Spleen (tissue), 11 donors: ENCODE measurements around the gene FCRL6. TPM values are rescaled to one million over a fixed set of nuclear protein-coding genes. Genes with fewer than 3 reads are reported as not detected.

ENCODE experiments used
- DNase-seq: peaks from one replicate; pipeline ENCODE4 v3.0.0-alpha.2; 2020
- H3K27ac ChIP-seq, 8 donors: fragments of 200-600 bp; sonication (generic) in 7 of 8; 1 replicate in 4 of 8; 2 replicates in 4 of 8; pipeline versions ENCODE4 v1.5.0 to v1.8.0; 2016 to 2021; ENCODE audit warnings: inconsistent platforms in 4 of 8, mild to moderate bottlenecking in 4 of 8, moderate library complexity in 1 of 8
- H3K27me3 ChIP-seq, 7 donors: fragments of 200-600 bp; sonication (generic) in 6 of 7; replicated peaks in 1 of 7; 1 replicate in 4 of 7; 2 replicates in 3 of 7; pipeline versions ENCODE4 v1.5.0 to v1.8.0; 2016 to 2021; ENCODE audit warnings: inconsistent platforms in 3 of 7, mild to moderate bottlenecking in 1 of 7
- H3K36me3 ChIP-seq, 6 donors: fragments of 200-600 bp; sonication (generic) in 5 of 6; 1 replicate in 4 of 6; 2 replicates in 2 of 6; pipeline versions ENCODE4 v1.5.0 to v1.8.0; 2016 to 2021; ENCODE audit warnings: inconsistent platforms in 2 of 6
- H3K4me1 ChIP-seq, 6 donors: fragments of 200-600 bp; sonication (generic) in 5 of 6; 1 replicate in 3 of 6; 2 replicates in 3 of 6; pipeline versions ENCODE4 v1.5.0 to v1.8.0; 2016 to 2021; ENCODE audit warnings: inconsistent platforms in 3 of 6
- H3K4me3 ChIP-seq, 8 donors: fragments of 200-600 bp; sonication (generic) in 7 of 8; 1 replicate in 4 of 8; 2 replicates in 4 of 8; pipeline versions ENCODE4 v1.5.0 to v1.8.0; 2016 to 2021; ENCODE audit warnings: inconsistent platforms in 4 of 8, mild to moderate bottlenecking in 4 of 8, moderate library complexity in 2 of 8
- H3K9me3 ChIP-seq, 8 donors: fragments of 200-600 bp; sonication (generic) in 7 of 8; 1 replicate in 4 of 8; 2 replicates in 4 of 8; pipeline versions ENCODE4 v1.5.0 to v1.8.0; 2016 to 2021; ENCODE audit warnings: inconsistent platforms in 4 of 8
- POLR2A ChIP-seq, 3 donors: fragments of 450-650 bp; IDR thresholded peaks; one replicate each; pipeline ENCODE4 v1.5.1; 2017; ENCODE audit warnings: antibody characterized with exemption in 3 of 3, mild to moderate bottlenecking in 1 of 3
- POLR2AphosphoS5 ChIP-seq, 3 donors: sonication (generic); formaldehyde crosslinking; IDR thresholded peaks; one replicate each; pipeline ENCODE4 v1.5.1; 2017; ENCODE audit warnings: antibody characterized with exemption in 3 of 3
- WGBS, 5 donors: extraction: QIAGEN DNeasy Blood & Tissue Kit in 3 of 5; methylation state at CpG; one replicate each; pipeline versions ENCODE4 v1.1.5 to v1.1.7; 2013 to 2018; 5-methylcytosine and 5-hydroxymethylcytosine counted together
- intact Hi-C: fragments of 100-400 bp; cut with DNase I; formaldehyde crosslinking; loops from one replicate; pipeline ENCODE4 v1.15.0; 2023; ENCODE audit warnings: low total_unique reads
- polyA plus RNA-seq, 3 donors: library from polyadenylated mRNA; stranded (reverse); fragments of 200-250 nt; gene quantifications; one replicate each; pipeline ENCODE4 v1.2.1, GENCODE V29; 2013
- total RNA-seq, 7 donors: library from RNA; depleted of rRNA in 3 of 7; stranded (reverse); fragments of >200 nt in 3 of 7; fragmentation: NEBNext Ultra II Directional in 4 of 7; extraction: Animal tissue kit (Norgen Biotek cat#: 25700) in 4 of 7; gene quantifications; one replicate each; pipeline versions ENCODE4 v1.1.0 to v1.2.1, GENCODE V29; 2016 to 2021
- TF ChIP-seq, protein P1 (sequence below), 11 experiments: fragments of 200-600 bp in 7 of 11; fragments of 450-650 bp in 4 of 11; sonication (generic) in 4 of 11; IDR thresholded peaks in 8 of 11; conservative IDR thresholded peaks in 3 of 11; 1 replicate in 7 of 11; 2 replicates in 4 of 11; pipeline versions ENCODE4 v1.4.0 to v1.8.0; 2016 to 2021; ENCODE audit warnings: antibody characterized with exemption in 11 of 11, inconsistent platforms in 4 of 11, mild to moderate bottlenecking in 1 of 11
- donor health status: healthy with polysubstance abuse.
- donor health status: DM: no; HTN: no; CAD: no; lungs with moderate emphysema.
- donor health status: DM: no; HTN: no; CAD: no.
- donor health status: Bipolar disorder and iron deficiency.
- donor health status: healthy.
- donor health status: DM: no; HTN: no; CAD: no.
- donor health status: DM: yes; HTN: yes; CAD: no.

FCRL6 gene
- total and polyA plus RNA-seq, 10 donors, result 0.52 to 24.4 (median 13.3) TPM

DNA sequence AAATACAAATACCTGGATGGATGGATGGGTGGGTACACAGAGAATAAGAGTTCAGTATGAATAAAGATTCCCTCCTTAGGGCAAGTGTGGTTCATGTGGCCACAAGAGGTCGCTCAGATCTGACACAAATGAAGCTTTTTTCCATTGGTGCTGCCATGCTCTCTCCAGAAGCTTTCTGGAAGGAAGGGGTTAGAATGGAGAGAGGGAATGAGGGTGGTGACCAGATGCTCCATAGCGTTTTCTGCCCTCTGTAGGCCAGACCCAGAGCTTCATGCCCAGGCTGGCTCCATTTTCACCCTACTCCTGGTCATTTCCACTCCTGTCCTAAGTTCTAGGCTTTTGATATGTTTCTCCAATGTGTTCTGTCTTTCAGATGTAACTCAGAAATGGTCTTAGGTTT is 3.3 kb upstream of the FCRL6 start:
- peaks cover 0 to 24% (median 0%) of the 10 kb centered on the region in 7 donors for H3K27me3 ChIP-seq
- TF ChIP-seq, protein P1, sequence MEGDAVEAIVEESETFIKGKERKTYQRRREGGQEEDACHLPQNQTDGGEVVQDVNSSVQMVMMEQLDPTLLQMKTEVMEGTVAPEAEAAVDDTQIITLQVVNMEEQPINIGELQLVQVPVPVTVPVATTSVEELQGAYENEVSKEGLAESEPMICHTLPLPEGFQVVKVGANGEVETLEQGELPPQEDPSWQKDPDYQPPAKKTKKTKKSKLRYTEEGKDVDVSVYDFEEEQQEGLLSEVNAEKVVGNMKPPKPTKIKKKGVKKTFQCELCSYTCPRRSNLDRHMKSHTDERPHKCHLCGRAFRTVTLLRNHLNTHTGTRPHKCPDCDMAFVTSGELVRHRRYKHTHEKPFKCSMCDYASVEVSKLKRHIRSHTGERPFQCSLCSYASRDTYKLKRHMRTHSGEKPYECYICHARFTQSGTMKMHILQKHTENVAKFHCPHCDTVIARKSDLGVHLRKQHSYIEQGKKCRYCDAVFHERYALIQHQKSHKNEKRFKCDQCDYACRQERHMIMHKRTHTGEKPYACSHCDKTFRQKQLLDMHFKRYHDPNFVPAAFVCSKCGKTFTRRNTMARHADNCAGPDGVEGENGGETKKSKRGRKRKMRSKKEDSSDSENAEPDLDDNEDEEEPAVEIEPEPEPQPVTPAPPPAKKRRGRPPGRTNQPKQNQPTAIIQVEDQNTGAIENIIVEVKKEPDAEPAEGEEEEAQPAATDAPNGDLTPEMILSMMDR (IDR thresholded peaks at IDR 0.05 in 8 of 11, conservative IDR thresholded peaks at IDR 0.05 in 3 of 11), result peak in 10 of 11 experiments; percentile 56 to 85 (median 77)
- no peak for TF ChIP-seq POLR2A (IDR thresholded peaks at IDR 0.05)
- no peak for TF ChIP-seq POLR2AphosphoS5 (IDR thresholded peaks at IDR 0.05)
- no peak for DNase-seq
- 1 to 13% (median 2%) methylated on average over 2 of the region's 2 CpGs for WGBS, 5 donors
- intact Hi-C loops, result loop anchor here (5.0 to 10.0 kb wide), 2 partner anchors 208 to 584 kb away; no protein-coding TSS in a partner anchor
- H3K27ac ChIP-seq, result peak overlapping the region in 1 of 8 donors; percentile 24
- H3K9me3 ChIP-seq, result no peaks in the 10 kb centered on the region
- no peaks in the 10 kb centered on the region for H3K36me3 ChIP-seq
- peaks cover 2 to 54% (median 32%) of the 10 kb centered on the region in 6 donors for H3K4me1 ChIP-seq
- H3K4me3 ChIP-seq, result no peak overlapping the region

DNA sequence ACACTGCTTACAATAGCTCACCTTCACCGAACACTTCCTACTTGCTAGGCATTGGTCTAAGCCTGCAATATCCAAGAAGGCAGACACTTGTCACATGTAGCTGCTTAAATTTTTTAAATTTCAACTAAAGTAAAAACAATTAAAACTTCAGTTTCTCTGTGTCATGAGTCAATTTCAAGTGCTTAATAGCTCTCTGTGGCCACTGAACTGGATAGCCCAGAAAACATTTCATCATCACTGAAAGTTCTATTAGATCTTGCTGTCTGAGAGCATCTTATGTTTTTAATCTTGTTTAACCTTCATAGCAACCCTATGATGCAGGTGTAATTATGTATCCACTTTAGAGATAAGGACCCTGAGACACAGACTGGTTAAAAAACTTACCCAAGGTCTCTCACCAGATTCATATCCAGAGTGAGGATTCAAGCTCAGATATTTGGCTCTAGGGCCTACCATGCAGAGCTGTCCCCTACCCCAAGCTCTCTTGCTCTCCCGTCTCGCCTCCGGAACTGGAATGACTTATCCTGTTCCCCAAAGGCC is 2.6 kb upstream of the FCRL6 start:
- DNase-seq, result no peak
- TF ChIP-seq POLR2A (IDR thresholded peaks at IDR 0.05), result no peak
- TF ChIP-seq, protein P1 (IDR thresholded peaks at IDR 0.05 in 8 of 11, conservative IDR thresholded peaks at IDR 0.05 in 3 of 11), result no peak
- no peak for TF ChIP-seq POLR2AphosphoS5 (IDR thresholded peaks at IDR 0.05)
- H3K36me3 ChIP-seq, result no peaks in the 10 kb centered on the region
- intact Hi-C loops, result loop anchor here (5.0 to 10.0 kb wide), 2 partner anchors 208 to 585 kb away; no protein-coding TSS in a partner anchor
- H3K4me1 ChIP-seq, result peaks cover 5 to 61% (median 35%) of the 10 kb centered on the region in 6 donors
- peaks cover 0 to 19% (median 0%) of the 10 kb centered on the region in 7 donors for H3K27me3 ChIP-seq
- WGBS, 5 donors, result 80 to 96% (median 93%) methylated on average over 4 of the region's 4 CpGs
- no peak overlapping the region for H3K4me3 ChIP-seq
- peak overlapping the region in 2 of 8 donors; percentile 10 to 24 for H3K27ac ChIP-seq
- H3K9me3 ChIP-seq, result no peaks in the 10 kb centered on the region

DNA sequence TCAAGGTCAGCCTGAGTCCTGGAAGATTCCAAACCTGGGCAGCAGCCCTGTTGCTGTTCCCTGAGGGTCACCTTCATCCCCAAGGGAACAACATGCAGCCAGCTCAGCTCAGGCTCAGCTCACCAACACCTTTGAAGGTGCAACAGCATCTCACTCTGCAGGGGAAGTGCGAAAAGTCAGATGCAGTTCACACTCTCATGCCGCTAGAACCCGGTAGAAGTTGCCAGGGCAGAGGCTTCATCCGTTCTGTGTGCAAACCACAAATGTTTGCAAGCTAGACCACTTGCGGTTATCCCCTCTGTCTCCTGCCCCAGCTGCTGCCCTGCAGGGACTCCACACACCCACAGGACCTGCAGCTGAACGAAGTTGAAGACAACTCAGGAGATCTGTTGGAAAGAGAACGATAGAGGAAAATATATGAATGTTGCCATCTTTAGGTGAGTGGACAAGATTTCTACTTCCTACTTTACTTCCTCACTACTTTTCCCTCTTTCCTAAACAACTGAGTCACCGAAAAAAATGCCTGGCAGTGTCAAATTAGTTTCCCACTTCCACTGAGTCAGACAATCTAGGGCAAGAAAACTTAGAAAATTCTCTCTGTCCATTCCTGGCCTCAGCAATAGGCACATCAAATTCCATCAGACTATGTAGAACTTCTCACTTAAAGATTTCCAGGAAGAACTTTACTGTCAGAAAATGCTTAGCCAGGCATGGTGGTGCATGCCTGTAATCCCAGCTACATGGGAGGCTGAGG is 1.8 kb upstream of the FCRL6 start:
- H3K4me3 ChIP-seq, result peak overlapping the region in 6 of 8 donors; percentile 11 to 52 (median 19)
- intact Hi-C loops, result no loop called here
- 31 to 45% (median 39%) methylated on average over 8 of the region's 8 CpGs for WGBS, 5 donors
- H3K9me3 ChIP-seq, result no peaks in the 10 kb centered on the region
- H3K4me1 ChIP-seq, result peaks cover 5 to 65% (median 35%) of the 10 kb centered on the region in 6 donors
- peak overlapping the region in 2 of 8 donors; percentile 24 to 40 for H3K27ac ChIP-seq
- peaks cover 0 to 11% (median 0%) of the 10 kb centered on the region in 7 donors for H3K27me3 ChIP-seq
- no peak for DNase-seq
- TF ChIP-seq POLR2A (IDR thresholded peaks at IDR 0.05) (no peak), POLR2AphosphoS5 (IDR thresholded peaks at IDR 0.05) (peak in 1 of 3 donors; percentile 33)
- TF ChIP-seq, protein P1 (IDR thresholded peaks at IDR 0.05 in 8 of 11, conservative IDR thresholded peaks at IDR 0.05 in 3 of 11), result peak in 1 of 11 experiments; percentile 7
- H3K36me3 ChIP-seq, result no peaks in the 10 kb centered on the region
